Liver (tissue), 3 donors: ENCODE measurements around the gene PARD3.

Experiments
- CTCF ChIP-seq: fragments of 150-350 bp; IDR thresholded peaks from 2 replicates; pipeline ENCODE4 v1.5.1; 2017; ENCODE audit warnings: improper control_type of control experiment, low read depth, low read length; ENCODE audit not compliant: missing input control
- EGR1 ChIP-seq, 2 donors: IDR thresholded peaks; 2 replicates each; pipeline ENCODE4 v1.6.1; 2016 to 2018; ENCODE audit warnings: antibody characterized with exemption in 2 of 2, low read depth in 2 of 2
- FOXA1 ChIP-seq: IDR thresholded peaks from 2 replicates; pipeline ENCODE4 v1.6.1; 2016; ENCODE audit warnings: antibody characterized with exemption
- HNF4G ChIP-seq: IDR thresholded peaks from 2 replicates; pipeline ENCODE4 v1.6.1; 2016; ENCODE audit warnings: antibody characterized with exemption
- JUND ChIP-seq, 2 donors: IDR thresholded peaks; 2 replicates each; pipeline ENCODE4 v1.6.1; 2016; ENCODE audit warnings: antibody characterized with exemption in 2 of 2
- TAF1 ChIP-seq: conservative IDR thresholded peaks from 2 replicates; pipeline ENCODE4 v1.6.1; 2016; ENCODE audit warnings: antibody characterized with exemption, mild to moderate bottlenecking
- TF ChIP-seq, protein P1 (sequence below): IDR thresholded peaks from 2 replicates; pipeline ENCODE4 v1.6.1; 2016; ENCODE audit warnings: antibody characterized with exemption, mild to moderate bottlenecking
- TF ChIP-seq, protein P2 (sequence below): IDR thresholded peaks from 2 replicates; pipeline ENCODE4 v1.6.1; 2016; ENCODE audit warnings: antibody characterized with exemption
- donor health status: healthy.
- donor health status: healthy.

GRCh38 chr10:34187201-34187600 lies 627.9 kb downstream of the PARD3 start:
- TF ChIP-seq CTCF (no peak), FOXA1 (no peak), JUND (IDR thresholded peaks at IDR 0.05) (no peak), HNF4G (no peak), EGR1 (IDR thresholded peaks at IDR 0.05; ENCODE audit: low read depth in 2 of 2) (no peak), TAF1 (no peak)
- TF ChIP-seq, protein P1, sequence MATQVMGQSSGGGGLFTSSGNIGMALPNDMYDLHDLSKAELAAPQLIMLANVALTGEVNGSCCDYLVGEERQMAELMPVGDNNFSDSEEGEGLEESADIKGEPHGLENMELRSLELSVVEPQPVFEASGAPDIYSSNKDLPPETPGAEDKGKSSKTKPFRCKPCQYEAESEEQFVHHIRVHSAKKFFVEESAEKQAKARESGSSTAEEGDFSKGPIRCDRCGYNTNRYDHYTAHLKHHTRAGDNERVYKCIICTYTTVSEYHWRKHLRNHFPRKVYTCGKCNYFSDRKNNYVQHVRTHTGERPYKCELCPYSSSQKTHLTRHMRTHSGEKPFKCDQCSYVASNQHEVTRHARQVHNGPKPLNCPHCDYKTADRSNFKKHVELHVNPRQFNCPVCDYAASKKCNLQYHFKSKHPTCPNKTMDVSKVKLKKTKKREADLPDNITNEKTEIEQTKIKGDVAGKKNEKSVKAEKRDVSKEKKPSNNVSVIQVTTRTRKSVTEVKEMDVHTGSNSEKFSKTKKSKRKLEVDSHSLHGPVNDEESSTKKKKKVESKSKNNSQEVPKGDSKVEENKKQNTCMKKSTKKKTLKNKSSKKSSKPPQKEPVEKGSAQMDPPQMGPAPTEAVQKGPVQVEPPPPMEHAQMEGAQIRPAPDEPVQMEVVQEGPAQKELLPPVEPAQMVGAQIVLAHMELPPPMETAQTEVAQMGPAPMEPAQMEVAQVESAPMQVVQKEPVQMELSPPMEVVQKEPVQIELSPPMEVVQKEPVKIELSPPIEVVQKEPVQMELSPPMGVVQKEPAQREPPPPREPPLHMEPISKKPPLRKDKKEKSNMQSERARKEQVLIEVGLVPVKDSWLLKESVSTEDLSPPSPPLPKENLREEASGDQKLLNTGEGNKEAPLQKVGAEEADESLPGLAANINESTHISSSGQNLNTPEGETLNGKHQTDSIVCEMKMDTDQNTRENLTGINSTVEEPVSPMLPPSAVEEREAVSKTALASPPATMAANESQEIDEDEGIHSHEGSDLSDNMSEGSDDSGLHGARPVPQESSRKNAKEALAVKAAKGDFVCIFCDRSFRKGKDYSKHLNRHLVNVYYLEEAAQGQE = no peak
- TF ChIP-seq, protein P2, sequence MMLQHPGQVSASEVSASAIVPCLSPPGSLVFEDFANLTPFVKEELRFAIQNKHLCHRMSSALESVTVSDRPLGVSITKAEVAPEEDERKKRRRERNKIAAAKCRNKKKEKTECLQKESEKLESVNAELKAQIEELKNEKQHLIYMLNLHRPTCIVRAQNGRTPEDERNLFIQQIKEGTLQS = no peak
